ENCODE results near the gene RAB43.

DNA sequence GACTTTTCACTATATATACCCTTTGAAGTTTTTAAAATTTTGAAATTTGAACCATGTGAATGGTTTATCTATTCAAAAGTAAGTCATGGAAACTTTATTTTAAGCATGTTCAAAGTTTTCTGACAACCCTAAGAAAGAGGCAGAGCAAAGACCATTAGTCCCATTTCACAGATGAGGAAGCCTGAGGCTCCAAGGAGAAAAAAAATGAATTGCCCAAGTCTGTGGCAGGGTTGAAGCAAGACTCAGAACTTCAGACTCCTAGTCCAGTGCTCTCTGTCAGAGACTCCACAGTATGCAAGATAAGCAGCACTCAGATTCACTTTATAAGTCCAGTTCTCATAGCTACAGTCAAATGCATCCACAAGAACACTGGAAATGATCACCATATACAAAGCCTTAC lies 4.5 kb downstream of the RAB43 start:
- TF ChIP-seq, protein P1, sequence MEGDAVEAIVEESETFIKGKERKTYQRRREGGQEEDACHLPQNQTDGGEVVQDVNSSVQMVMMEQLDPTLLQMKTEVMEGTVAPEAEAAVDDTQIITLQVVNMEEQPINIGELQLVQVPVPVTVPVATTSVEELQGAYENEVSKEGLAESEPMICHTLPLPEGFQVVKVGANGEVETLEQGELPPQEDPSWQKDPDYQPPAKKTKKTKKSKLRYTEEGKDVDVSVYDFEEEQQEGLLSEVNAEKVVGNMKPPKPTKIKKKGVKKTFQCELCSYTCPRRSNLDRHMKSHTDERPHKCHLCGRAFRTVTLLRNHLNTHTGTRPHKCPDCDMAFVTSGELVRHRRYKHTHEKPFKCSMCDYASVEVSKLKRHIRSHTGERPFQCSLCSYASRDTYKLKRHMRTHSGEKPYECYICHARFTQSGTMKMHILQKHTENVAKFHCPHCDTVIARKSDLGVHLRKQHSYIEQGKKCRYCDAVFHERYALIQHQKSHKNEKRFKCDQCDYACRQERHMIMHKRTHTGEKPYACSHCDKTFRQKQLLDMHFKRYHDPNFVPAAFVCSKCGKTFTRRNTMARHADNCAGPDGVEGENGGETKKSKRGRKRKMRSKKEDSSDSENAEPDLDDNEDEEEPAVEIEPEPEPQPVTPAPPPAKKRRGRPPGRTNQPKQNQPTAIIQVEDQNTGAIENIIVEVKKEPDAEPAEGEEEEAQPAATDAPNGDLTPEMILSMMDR (IDR thresholded peaks at IDR 0.05) = no peak
- TF ChIP-seq EZH2 (IDR thresholded peaks at IDR 0.05) = no peak
